HG03159 (cell line): ENCODE results near the gene PCDHGA1.
A peak's percentile ranks its signal among the peaks of the same experiment; 100 is the strongest.

Experiments used
- ATAC-seq: cut with Tn5 transposase; IDR thresholded peaks from one replicate; pipeline ENCODE4 v1.9.1; 2021; ENCODE audit warnings: mild to moderate bottlenecking, moderate library complexity; ENCODE audit not compliant: unreplicated experiment

Gene PCDHGA1

DNA sequence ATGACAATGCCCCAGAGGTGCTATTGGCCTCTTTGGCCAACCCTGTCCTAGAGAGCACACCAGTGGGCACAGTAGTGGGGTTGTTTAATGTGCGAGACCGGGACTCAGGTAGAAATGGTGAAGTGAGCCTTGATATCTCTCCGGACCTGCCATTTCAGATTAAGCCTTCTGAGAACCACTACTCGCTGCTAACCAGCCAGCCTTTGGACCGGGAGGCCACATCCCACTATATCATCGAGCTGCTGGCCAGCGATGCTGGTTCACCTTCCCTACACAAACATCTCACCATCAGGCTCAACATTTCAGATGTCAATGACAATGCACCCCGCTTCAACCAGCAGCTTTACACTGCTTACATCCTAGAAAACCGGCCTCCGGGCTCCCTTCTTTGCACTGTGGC is 160.0 kb downstream of the PCDHGA1 start:
- no peak for ATAC-seq

- no peak for ATAC-seq
Observed at GRCh38 chr5:141490771-141491170, 160.5 kb downstream of the PCDHGA1 start.

GRCh38 chr5:141491323-141492167 is 161.2 kb downstream of the PCDHGA1 start:
- ATAC-seq: peak; percentile 27

GRCh38 chr5:141492168-141492885 is 162.0 kb downstream of the PCDHGA1 start:
- peak; percentile 48 for ATAC-seq

DNA sequence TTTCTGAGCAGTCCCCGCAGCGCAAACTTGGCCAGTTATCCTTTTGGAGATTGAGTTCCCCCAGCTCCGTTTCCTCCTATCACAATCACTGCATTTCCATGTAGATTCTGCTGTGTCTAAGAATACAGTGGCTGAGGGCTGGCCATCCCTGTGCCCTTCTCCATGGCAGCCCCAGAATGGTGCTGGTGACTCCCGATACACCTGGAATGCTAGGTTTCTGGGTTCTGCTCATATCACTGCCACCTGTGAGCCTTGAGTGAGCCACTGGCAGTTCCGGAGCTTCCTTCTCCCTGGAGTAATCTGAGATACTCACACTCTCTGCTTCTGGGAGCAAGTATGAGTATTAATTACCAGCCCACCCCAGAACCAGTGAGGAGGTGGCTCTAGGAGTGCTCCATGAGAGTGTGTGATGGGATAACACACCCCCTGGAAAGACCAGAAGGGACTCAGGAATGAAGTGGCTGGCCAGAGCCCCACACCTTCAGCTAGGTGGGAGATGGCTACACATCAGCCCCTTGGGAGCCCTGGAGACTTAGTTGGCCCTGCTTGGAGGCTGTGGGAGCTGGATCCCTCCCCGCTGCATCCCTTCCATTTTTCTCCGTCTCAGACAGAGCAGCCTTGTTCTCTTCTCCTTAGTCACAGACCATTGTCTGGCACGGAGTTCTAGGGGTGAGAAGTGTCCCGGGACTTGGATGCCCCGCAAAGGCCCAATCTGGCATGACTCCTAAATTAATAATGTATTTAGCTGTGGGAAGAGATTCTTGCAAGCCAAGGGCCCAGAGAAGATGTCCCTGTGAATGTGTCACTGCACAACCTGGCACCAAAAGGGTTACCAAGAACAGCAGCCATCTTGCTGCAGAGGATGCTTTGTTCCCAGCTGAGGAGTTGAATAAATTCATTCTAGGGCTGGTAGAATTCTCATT is 163.4 kb downstream of the PCDHGA1 start:
- no peak for ATAC-seq

- ATAC-seq: no peak
Observed at GRCh38 chr5:141494761-141495452, 164.6 kb downstream of the PCDHGA1 start.

DNA sequence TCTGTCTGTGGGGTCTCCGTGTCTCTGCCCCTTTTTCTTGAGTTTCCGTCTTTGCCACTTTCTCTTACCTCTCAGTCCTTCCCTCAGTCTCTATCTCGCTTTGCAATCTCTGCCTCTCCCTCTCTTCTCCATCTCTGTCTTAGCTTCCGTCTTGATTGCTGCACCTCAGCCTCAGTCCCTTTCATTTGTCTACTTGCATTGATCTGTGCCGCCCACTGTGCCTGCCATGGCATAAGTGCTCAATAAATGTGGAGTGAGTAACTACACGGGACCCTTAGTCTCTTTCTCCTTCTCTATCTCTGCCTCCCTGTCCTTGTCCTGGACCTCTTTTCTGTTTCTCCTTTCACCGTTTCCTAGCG is 165.1 kb downstream of the PCDHGA1 start:
- ATAC-seq: no peak

GRCh38 chr5:141496038-141496437 is 165.7 kb downstream of the PCDHGA1 start:
- no peak for ATAC-seq

GRCh38 chr5:141501761-141502160 is 171.4 kb downstream of the PCDHGA1 start:
- ATAC-seq: no peak

DNA sequence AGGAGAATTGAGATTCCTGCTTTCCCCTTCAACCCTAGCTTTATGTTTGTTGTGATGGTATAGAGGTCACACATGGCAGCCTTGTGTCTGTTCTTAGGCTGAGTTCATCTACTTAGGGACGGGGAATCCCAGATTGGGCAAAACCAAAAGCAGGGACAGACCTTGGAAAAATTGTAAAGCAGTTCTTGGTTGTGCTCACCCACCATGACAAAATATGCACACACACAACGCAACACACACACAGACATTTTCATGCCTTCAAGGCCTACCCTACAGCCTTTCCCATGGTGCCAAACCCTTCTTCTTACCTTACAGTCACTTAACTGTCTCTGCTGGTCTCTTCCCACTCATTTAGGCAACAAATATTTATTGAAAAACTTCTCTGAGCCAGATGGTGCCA is 173.4 kb downstream of the PCDHGA1 start:
- ATAC-seq: no peak

DNA sequence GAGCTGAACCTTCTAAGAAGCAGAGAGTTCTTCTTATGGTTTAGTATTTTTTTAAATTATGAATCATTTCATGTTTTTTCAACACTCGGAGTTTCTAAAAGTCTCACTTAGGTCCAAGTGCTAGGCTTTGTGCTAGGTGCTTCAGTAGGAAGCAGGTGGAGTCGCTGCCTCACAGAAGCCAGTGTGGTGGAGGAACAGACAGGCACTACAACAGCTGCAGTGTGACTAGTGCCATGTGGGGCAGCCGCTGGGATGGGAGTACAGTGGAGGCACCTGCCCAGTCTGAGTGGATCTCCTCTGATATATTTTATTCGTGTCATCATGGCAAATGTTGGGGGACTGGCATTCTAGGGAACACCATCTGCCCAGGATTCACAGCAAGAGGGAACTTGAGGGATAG is 173.9 kb downstream of the PCDHGA1 start:
- no peak for ATAC-seq

GRCh38 chr5:141506381-141507155 is 176.3 kb downstream of the PCDHGA1 start:
- ATAC-seq: no peak

GRCh38 chr5:141507387-141508091 is 177.2 kb downstream of the PCDHGA1 start:
- peak; percentile 35 for ATAC-seq

DNA sequence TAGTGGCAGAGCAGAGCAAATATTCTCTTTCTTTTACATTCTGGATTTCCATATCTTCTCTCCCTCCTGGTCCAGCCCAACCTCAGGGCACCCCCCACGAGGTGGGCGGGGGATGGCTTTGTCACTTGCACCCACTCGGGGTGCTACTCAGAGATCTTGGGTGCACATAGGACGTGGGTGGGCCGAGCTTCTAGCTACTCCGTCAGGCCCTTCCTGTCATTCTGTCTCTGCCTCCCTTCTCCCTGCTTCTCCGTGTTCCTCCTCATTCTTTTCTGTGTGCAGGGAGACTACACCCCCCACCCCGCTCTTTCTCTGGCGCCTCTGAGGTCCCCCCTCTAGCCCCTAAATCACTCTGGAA is 178.1 kb downstream of the PCDHGA1 start:
- no peak for ATAC-seq

DNA sequence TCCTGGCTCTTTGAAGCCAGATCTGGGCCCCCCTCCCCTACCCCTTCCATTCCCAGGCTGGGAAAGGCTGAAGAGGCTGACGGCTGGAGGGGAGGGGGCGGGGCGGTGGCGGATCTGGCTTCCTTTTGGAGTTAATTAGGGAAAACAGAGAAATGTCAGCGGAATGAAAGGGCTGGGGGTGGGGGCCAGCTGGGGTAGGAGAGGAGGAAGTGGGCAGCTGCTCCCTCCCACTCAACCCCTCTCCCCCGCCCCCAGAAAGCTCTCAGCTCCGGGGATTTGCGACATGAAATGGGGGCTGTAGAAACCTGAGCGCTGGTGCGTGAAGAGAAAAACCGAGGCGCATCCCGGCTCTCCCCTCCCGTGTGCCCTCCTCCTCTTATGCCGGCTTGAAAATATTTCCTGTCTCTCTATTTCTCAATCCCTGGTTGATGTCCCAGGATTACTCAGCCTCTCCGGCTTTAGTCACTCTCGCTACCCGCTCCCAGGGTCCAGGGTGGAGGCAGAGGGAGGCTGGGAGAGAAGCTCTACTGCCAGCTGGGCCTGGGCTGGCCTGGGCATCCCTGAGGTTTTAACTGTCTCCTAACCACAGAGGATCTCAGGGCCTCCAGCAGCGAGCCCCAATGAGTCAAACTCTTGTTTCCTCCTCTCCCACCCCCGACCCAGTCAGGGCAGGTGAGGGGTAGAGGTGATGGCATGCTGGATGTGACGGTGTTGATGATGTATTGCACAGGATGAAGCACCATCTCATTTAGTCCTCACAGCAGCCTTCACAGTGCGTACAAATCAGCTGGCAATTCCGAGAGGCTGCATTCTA is 178.7 kb downstream of the PCDHGA1 start:
- ATAC-seq: no peak

DNA sequence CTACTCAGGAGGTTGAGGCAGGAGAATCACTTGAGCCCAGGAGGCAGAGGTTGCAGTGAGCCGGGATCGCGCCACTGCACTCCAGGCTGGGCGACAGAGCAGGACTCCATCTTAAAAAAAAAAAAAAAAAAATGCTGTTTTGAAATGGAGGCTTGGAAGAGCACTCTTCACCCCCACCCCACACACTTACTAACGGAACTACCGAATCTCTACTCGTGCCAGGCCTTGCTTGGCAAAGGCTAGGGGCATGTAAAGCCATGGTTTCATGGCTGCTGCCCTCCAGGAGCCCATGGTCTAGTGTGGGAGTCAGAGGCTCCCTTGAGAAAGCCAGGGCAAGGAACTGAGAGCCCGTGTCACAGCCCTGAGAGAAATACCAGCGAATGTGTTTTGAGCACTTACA is 179.8 kb downstream of the PCDHGA1 start:
- ATAC-seq: no peak

- ATAC-seq: peak; percentile 21
Observed at GRCh38 chr5:141510850-141511601, 180.7 kb downstream of the PCDHGA1 start.
